ENCODE data around the gene LANCL2.
"Not testable (repeated sequence)": the region's sequence is repeated elsewhere in the genome, so short reads cannot be mapped to it uniquely, and the experiment has no call there.

The LANCL2 gene
- 11.4 to 38.3 (median 17.7) reads per million in 3 experiments for total RNA-seq

- DNase-seq, result no peak
These were observed at the start of gene LANCL2 for GRCh38 chr7:55365205-55365674. Gene LANCL2, plus strand, starts transcription at chr7:55365337. Its CDS starts 689 bp downstream, at chr7:55366026.

- no peak for DNase-seq
These were observed 39.8 kb upstream of the LANCL2 start for GRCh38 chr7:55325371-55325792.

- no peak for DNase-seq
These were observed 38.9 kb upstream of the LANCL2 start for GRCh38 chr7:55326081-55326835.

GRCh38 chr7:55326945-55327626, 38.1 kb upstream of the LANCL2 start:
- DNase-seq, result no peak

GRCh38 chr7:55335151-55335550, 30.0 kb upstream of the LANCL2 start:
- DNase-seq, result no peak

GRCh38 chr7:55335786-55336185, 29.4 kb upstream of the LANCL2 start:
- no peak for DNase-seq

GRCh38 chr7:55336540-55336939, 28.6 kb upstream of the LANCL2 start:
- DNase-seq, result no peak

GRCh38 chr7:55339033-55340000, 25.8 kb upstream of the LANCL2 start:
- DNase-seq, result no peak

- DNase-seq, result no peak
These were observed 22.8 kb upstream of the LANCL2 start for GRCh38 chr7:55342216-55342871.

- no peak for DNase-seq
These were observed 21.9 kb upstream of the LANCL2 start for GRCh38 chr7:55343002-55343781.

- DNase-seq, result no peak
These were observed 21.1 kb upstream of the LANCL2 start for GRCh38 chr7:55343860-55344606.

- DNase-seq, result no peak
These were observed 20.3 kb upstream of the LANCL2 start for GRCh38 chr7:55344840-55345239.

- no peak for DNase-seq
These were observed 19.8 kb upstream of the LANCL2 start for GRCh38 chr7:55345292-55345691.

- DNase-seq, result no peak
These were observed 16.6 kb upstream of the LANCL2 start for GRCh38 chr7:55348502-55348901.

- DNase-seq, result no peak
These were observed 16.0 kb upstream of the LANCL2 start for GRCh38 chr7:55349121-55349520.

- no peak for DNase-seq
These were observed 14.9 kb upstream of the LANCL2 start for GRCh38 chr7:55350281-55350680.

GRCh38 chr7:55351263-55351662, 13.9 kb upstream of the LANCL2 start:
- no peak for DNase-seq

- not testable (repeated sequence) for DNase-seq
These were observed 12.2 kb upstream of the LANCL2 start for GRCh38 chr7:55352947-55353273.

- DNase-seq, result no peak
These were observed 4.7 kb upstream of the LANCL2 start for GRCh38 chr7:55360486-55360885.

- DNase-seq, result no peak
These were observed 3.6 kb upstream of the LANCL2 start for GRCh38 chr7:55361560-55361959.

- DNase-seq, result no peak
These were observed 2.2 kb upstream of the LANCL2 start for GRCh38 chr7:55362927-55363326.
